K562 (cell line): ENCODE measurements around the gene RHPN2. TPM values are rescaled to one million over a fixed set of nuclear protein-coding genes. Genes with fewer than 3 reads are reported as not detected.
A peak's percentile ranks its signal among the peaks of the same experiment; 100 is the strongest.

Source experiments
- CXXC5 ChIP-seq: fragments of 250-450 bp; sonication (Bioruptor Pico); IDR thresholded peaks from 2 replicates; pipeline ENCODE4 v1.8.0; 2022; ENCODE audit warnings: inconsistent platforms, mild to moderate bottlenecking, moderate library complexity
- HDAC1 ChIP-seq, 2 experiments: fragments of 450-650 bp; IDR thresholded peaks; 2 replicates each; pipeline ENCODE4 v1.6.1; 2016 to 2017; ENCODE audit warnings: inconsistent platforms in 1 of 2, mild to moderate bottlenecking in 1 of 2, moderate library complexity in 1 of 2
- HDAC6 ChIP-seq: IDR thresholded peaks from 2 replicates; pipeline ENCODE4 v1.6.1; 2012; ENCODE audit warnings: low read depth, mild to moderate bottlenecking, control low read depth, inconsistent platforms, low read length, moderate library complexity
- KDM5B ChIP-seq: fragments of 200-600 bp; sonication (generic); IDR thresholded peaks from 2 replicates; pipeline ENCODE4 v1.6.1; 2012; ENCODE audit warnings: low read depth, mild to moderate bottlenecking, moderate library complexity, low read length, control low read depth, inconsistent platforms; ENCODE audit not compliant: insufficient replicate concordance
- MEIS2 ChIP-seq: fragments of 450-650 bp; IDR thresholded peaks from 2 replicates; pipeline ENCODE4 v1.6.1; 2014; ENCODE audit warnings: mild to moderate bottlenecking; ENCODE audit not compliant: partially characterized antibody
- RB1 ChIP-seq: fragments of 450-650 bp; IDR thresholded peaks from 2 replicates; pipeline ENCODE4 v1.6.1; 2017; ENCODE audit warnings: low read depth, mild to moderate bottlenecking
- TAF1 ChIP-seq: IDR thresholded peaks from 2 replicates; pipeline ENCODE4 v1.6.1; 2011; ENCODE audit warnings: mild to moderate bottlenecking, low read length, moderate library complexity; ENCODE audit not compliant: insufficient read depth, control insufficient read depth, severe bottlenecking; ENCODE audit errors: extremely low read depth
- YY1 ChIP-seq, 3 experiments: IDR thresholded peaks; 2 replicates each; pipeline ENCODE4 v1.6.1; 2011; ENCODE audit warnings: low read length in 2 of 3, mild to moderate bottlenecking in 2 of 3, moderate library complexity in 2 of 3, borderline replicate concordance in 1 of 3, control low read depth in 1 of 3, low read depth in 1 of 3; ENCODE audit not compliant: insufficient read depth in 3 of 3, insufficient replicate concordance in 2 of 3, control insufficient read depth in 1 of 3, insufficient read length in 1 of 3; ENCODE audit errors: extremely low read depth in 1 of 3
- ZC3H4 ChIP-seq: sonication (generic); formaldehyde crosslinking; IDR thresholded peaks from 2 replicates; pipeline ENCODE4 v1.9.0; 2021; ENCODE audit warnings: missing genetic modification reagents, borderline replicate concordance
- polyA plus RNA-seq, 8 experiments: library from polyadenylated mRNA; depleted of rRNA in 4 of 8; stranded (reverse) in 5 of 8; unstranded in 3 of 8; fragments of >200 nt; fragmentation: Nextera tagmentation in 2 of 8; fragmentation: Illumina TruSeq in 1 of 8; extraction: Ambion mirVana in 2 of 8; extraction: Trizol in 1 of 8; gene quantifications; 2 replicates each; pipeline versions ENCODE4 v1.2.1 to v1.2.3, GENCODE V29; 2011 to 2014; ENCODE audit warnings: inconsistent platforms in 1 of 8, missing spikeins in 1 of 8
- total RNA-seq, 7 experiments: library from RNA; depleted of rRNA in 6 of 7; stranded (reverse); fragments of >200 nt in 6 of 7; fragmentation: Illumina TruSeq in 2 of 7; extraction: Trizol in 2 of 7; gene quantifications; 2 replicates each; pipeline versions ENCODE4 v1.2.1 to v1.2.3, GENCODE V29; 2011 to 2021; ENCODE audit warnings: low replicate concordance in 1 of 7
- TF ChIP-seq, protein P1 (sequence below): sonication (generic); formaldehyde crosslinking; IDR thresholded peaks from 2 replicates; pipeline ENCODE4 v1.8.1; 2023; ENCODE audit warnings: mild to moderate bottlenecking, missing genetic modification reagents
- TF ChIP-seq, protein P2 (sequence below), 2 experiments: IDR thresholded peaks; 2 replicates each; pipeline ENCODE4 v1.6.1; 2011; ENCODE audit warnings: borderline replicate concordance in 1 of 2, control low read depth in 1 of 2, low read depth in 1 of 2, low read length in 1 of 2, mild to moderate bottlenecking in 1 of 2, mixed read lengths in 1 of 2, moderate library complexity in 1 of 2; ENCODE audit not compliant: insufficient read depth in 1 of 2, insufficient read length in 1 of 2, poor library complexity in 1 of 2, severe bottlenecking in 1 of 2; ENCODE audit errors: extremely low read depth in 1 of 2
- TF ChIP-seq, protein P3 (sequence below): conservative IDR thresholded peaks from 2 replicates; pipeline ENCODE4 v1.6.1; 2011; ENCODE audit warnings: low read depth, mild to moderate bottlenecking, low read length; ENCODE audit not compliant: control insufficient read depth
- TF ChIP-seq, protein P4 (sequence below): sonication (generic); formaldehyde crosslinking; IDR thresholded peaks from 2 replicates; pipeline ENCODE4 v1.8.1; 2023; ENCODE audit warnings: missing genetic modification reagents, mild to moderate bottlenecking, borderline replicate concordance

RHPN2 gene
- total and polyA plus RNA-seq, 9 of the 15 experiments (the other 6 are each of a cell fraction or from before 2014, with no cell fraction given): 0.63 to 9.9 (median 3.2) TPM

DNA sequence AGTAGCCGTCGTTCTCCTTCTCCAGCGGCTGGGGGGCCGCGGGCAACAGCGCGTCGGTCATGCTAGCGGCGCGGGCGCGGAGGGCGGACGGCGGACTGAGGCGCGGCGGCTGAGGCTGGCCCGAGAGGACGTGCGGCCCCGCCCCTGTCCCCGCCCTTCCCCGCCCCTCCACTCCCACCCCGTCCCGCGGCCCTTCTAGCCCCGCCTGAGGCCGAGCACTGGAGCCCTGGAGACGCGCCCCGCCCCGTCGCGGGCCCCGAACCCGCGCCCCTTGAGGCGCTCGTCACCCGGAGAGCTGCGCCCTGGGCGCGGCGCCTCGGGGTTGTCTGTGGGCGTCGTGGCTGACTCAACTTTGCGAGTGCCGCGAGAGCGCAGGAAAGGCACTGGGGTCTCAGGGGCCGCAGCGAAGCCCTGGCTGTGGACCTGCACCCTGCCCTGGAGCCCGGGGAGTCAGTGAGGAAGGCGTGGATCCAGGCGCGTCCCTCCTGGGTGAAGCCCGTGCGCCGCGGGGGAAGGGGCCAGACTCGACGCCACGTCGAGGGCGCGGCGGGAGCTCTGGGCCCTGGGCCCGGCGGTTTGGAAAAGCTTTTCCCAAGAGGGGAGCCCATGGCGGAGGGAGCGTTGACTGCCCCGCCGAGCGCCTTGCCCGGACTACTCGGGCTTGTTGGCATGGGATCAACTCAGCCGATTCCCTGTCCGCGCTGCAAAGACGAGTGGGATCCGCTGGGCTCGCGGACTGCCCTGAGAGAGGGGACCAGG, at the start of gene RHPN2 (continued):
- peak; percentile 46 for TF ChIP-seq TAF1
- TF ChIP-seq, protein P1, sequence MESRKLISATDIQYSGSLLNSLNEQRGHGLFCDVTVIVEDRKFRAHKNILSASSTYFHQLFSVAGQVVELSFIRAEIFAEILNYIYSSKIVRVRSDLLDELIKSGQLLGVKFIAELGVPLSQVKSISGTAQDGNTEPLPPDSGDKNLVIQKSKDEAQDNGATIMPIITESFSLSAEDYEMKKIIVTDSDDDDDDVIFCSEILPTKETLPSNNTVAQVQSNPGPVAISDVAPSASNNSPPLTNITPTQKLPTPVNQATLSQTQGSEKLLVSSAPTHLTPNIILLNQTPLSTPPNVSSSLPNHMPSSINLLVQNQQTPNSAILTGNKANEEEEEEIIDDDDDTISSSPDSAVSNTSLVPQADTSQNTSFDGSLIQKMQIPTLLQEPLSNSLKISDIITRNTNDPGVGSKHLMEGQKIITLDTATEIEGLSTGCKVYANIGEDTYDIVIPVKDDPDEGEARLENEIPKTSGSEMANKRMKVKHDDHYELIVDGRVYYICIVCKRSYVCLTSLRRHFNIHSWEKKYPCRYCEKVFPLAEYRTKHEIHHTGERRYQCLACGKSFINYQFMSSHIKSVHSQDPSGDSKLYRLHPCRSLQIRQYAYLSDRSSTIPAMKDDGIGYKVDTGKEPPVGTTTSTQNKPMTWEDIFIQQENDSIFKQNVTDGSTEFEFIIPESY (CRISPR knock-in tag): peak; percentile 51; the same call in 1 of the 2 replicates
- TF ChIP-seq YY1 (IDR thresholded peaks at IDR 0.05; ENCODE audit: borderline replicate concordance in 1 of 3, control insufficient read depth in 1 of 3, extremely low read depth in 1 of 3, insufficient read depth in 3 of 3, insufficient read length in 1 of 3, insufficient replicate concordance in 2 of 3, low read depth in 1 of 3, low read length in 2 of 3): peak in 1 of 3 experiments; percentile 12
- TF ChIP-seq HDAC1 (IDR thresholded peaks at IDR 0.05): peak in 1 of 2 experiments; percentile 60; a peak in 1 of 4 replicates
- no peak for TF ChIP-seq ZC3H4 (CRISPR knock-in tag)
- TF ChIP-seq CXXC5 (CRISPR knock-in tag): peak; percentile 37
- TF ChIP-seq, protein P2, sequence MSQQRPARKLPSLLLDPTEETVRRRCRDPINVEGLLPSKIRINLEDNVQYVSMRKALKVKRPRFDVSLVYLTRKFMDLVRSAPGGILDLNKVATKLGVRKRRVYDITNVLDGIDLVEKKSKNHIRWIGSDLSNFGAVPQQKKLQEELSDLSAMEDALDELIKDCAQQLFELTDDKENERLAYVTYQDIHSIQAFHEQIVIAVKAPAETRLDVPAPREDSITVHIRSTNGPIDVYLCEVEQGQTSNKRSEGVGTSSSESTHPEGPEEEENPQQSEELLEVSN (IDR thresholded peaks at IDR 0.05; ENCODE audit: borderline replicate concordance in 1 of 2, extremely low read depth in 1 of 2, insufficient read depth in 1 of 2, insufficient read length in 1 of 2, low read depth in 1 of 2, low read length in 1 of 2, poor library complexity in 1 of 2, severe bottlenecking in 1 of 2): peak in 1 of 2 experiments; percentile 40
- peak; percentile 71; the same call in 1 of the 2 replicates for TF ChIP-seq RB1
- no peak for TF ChIP-seq MEIS2
- TF ChIP-seq KDM5B: peak; percentile 30
- TF ChIP-seq, protein P3, sequence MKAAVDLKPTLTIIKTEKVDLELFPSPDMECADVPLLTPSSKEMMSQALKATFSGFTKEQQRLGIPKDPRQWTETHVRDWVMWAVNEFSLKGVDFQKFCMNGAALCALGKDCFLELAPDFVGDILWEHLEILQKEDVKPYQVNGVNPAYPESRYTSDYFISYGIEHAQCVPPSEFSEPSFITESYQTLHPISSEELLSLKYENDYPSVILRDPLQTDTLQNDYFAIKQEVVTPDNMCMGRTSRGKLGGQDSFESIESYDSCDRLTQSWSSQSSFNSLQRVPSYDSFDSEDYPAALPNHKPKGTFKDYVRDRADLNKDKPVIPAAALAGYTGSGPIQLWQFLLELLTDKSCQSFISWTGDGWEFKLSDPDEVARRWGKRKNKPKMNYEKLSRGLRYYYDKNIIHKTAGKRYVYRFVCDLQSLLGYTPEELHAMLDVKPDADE: no peak
- TF ChIP-seq, protein P4, sequence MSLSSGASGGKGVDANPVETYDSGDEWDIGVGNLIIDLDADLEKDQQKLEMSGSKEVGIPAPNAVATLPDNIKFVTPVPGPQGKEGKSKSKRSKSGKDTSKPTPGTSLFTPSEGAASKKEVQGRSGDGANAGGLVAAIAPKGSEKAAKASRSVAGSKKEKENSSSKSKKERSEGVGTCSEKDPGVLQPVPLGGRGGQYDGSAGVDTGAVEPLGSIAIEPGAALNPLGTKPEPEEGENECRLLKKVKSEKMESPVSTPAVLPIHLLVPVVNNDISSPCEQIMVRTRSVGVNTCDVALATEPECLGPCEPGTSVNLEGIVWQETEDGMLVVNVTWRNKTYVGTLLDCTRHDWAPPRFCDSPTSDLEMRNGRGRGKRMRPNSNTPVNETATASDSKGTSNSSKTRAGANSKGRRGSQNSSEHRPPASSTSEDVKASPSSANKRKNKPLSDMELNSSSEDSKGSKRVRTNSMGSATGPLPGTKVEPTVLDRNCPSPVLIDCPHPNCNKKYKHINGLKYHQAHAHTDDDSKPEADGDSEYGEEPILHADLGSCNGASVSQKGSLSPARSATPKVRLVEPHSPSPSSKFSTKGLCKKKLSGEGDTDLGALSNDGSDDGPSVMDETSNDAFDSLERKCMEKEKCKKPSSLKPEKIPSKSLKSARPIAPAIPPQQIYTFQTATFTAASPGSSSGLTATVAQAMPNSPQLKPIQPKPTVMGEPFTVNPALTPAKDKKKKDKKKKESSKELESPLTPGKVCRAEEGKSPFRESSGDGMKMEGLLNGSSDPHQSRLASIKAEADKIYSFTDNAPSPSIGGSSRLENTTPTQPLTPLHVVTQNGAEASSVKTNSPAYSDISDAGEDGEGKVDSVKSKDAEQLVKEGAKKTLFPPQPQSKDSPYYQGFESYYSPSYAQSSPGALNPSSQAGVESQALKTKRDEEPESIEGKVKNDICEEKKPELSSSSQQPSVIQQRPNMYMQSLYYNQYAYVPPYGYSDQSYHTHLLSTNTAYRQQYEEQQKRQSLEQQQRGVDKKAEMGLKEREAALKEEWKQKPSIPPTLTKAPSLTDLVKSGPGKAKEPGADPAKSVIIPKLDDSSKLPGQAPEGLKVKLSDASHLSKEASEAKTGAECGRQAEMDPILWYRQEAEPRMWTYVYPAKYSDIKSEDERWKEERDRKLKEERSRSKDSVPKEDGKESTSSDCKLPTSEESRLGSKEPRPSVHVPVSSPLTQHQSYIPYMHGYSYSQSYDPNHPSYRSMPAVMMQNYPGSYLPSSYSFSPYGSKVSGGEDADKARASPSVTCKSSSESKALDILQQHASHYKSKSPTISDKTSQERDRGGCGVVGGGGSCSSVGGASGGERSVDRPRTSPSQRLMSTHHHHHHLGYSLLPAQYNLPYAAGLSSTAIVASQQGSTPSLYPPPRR (CRISPR knock-in tag): no peak
- TF ChIP-seq HDAC6: 0 out of 2 replicates have a peak, but pooled peaks have one; percentile 12
